Mammary epithelial cell (primary cell): ENCODE data around the gene C6orf58.

Experiments
- CTCF ChIP-seq, 2 donors: IDR thresholded peaks in 1 of 2; conservative IDR thresholded peaks in 1 of 2; 2 replicates each; pipeline ENCODE4 v1.5.1; 2011 to 2012; ENCODE audit warnings: inconsistent platforms in 2 of 2, low read length in 2 of 2, mild to moderate bottlenecking in 2 of 2, control low read depth in 1 of 2, low read depth in 1 of 2; ENCODE audit not compliant: insufficient read depth in 1 of 2; ENCODE audit errors: extremely low read depth in 1 of 2
- EZH2 ChIP-seq: IDR thresholded peaks from 2 replicates; pipeline ENCODE4 v1.6.1; 2012; ENCODE audit warnings: low read length, inconsistent platforms, borderline replicate concordance

- TF ChIP-seq CTCF (conservative IDR thresholded peaks at IDR 0.05 in 1 of 2, IDR thresholded peaks at IDR 0.05 in 1 of 2; ENCODE audit: extremely low read depth in 1 of 2, insufficient read depth in 1 of 2, low read depth in 1 of 2, low read length in 2 of 2) = peak; percentile 37 to 54
- no peak for TF ChIP-seq EZH2
These were observed 29.2 kb downstream of the C6orf58 start for GRCh38 chr6:127606131-127606562.
